SIG-M5 treated with dmso at 0.1 percent for 504 hours (cell line): ENCODE results near the gene MAPKAPK3.

ENCODE experiments used
- DNase-seq: peaks from one replicate; lab custom pipeline; 2025; ENCODE audit not compliant: unreplicated experiment; lab: John Stamatoyannopoulos, UW

Gene MAPKAPK3

DNA sequence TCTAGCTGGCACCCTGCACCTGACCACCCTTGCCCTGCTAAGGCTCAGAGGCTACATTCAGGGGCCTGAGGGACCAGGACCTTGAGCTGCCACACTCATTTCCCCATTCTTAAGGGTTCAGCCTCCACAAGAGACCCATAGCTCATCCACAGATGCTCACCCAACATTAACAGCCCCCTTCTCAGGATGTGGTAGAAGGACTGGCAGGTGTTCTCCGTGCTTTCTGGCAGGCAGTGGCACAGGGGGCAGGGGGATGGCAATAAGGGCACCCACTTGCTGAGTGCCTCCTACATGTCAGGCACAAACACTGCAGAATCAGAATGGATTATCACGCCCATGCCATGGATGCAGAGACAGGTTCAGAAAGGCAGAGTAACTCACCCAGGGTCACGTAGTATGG, 9.4 kb downstream of the MAPKAPK3 start:
- no peak for DNase-seq

DNA sequence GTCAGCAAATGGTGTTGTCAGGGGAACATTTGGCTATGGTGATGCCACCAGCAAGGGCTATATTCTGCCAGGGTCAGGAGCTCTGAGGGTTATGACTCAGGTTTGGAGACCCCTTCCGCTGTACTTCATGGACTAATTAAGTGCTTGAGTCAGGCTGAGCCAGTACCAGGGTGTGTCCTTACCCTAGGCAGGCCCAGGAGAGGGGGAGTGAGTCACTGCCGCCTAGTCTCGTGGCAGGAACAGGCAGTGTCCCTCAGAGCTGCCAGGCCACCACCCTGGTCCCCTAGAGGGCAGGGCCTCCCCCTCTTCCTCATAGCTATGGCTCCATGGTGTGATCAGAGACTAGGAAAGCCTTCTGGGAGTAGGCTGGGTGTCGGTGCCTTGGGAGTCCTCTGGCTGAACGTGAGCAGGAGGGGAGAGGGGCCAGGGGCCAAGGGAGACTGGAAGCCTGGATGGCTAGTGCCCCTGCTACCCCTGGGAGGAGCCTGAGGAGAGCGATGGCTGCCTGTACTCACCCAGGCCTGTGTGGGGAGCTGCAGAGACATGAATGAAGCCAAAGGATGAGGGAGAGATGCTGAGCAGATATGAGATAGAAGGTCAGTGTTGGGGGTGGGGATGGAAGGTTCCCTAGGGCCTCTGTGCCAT, 10.6 kb downstream of the MAPKAPK3 start:
- peak; percentile 31 for DNase-seq

DNA sequence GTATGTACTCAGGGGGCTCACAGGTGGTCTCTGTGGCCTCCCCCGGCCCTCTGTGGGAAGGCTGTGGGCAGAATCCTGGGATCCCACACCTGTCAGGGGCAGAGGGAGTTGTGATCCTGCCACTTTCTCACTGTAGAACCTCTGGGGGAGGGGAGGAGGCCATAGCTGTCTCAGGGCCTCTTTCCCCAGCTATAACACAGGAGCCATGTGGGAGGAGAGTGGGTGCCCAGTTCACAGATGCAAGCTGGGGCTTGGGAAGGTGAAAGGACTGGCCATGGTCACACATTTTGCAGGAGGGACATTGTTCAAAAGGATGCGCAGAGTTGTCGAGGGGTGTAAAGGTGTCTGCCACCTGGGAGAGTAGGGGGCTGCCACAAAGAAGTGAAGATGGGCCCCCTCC, 11.7 kb downstream of the MAPKAPK3 start:
- DNase-seq = no peak

DNA sequence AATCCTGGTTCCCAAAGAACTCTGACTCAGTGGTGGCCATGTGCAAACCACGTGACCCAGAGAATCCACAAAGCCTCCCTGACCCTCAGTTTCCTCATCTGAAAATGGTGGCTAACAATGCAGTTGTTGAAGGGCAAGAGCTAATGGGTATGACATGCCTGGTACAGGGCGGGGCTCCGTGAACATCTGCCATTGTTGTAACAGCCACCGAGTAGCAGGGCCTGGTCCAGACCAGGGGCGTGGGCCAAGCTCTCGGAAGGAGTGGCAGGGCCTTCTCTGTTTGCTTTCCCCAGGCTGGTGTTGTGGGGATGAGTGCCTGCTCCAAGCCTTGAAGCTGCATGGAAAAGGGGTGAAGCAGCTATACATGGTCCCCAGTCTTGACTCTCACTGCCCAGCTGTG, 13.4 kb downstream of the MAPKAPK3 start:
- DNase-seq = no peak

DNA sequence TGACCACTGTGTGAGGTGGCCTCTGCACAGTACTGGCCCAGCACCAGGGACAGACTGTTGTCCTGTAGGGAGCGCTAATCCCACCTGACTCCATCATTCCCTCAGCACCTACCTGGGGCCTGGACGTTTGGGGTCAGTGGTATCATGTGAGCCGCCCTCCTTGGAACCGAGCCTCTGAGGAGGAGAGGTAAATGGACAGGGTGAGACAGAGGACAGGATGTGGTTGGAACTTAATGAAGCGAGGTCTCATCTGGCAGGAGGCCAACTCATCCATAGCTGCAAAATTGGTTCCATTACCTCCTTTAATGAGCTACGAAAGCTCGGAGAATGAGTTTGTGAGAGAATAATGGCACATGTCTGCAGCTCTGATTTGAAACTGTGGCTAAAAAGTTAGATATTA, 13.9 kb downstream of the MAPKAPK3 start:
- DNase-seq = no peak

DNA sequence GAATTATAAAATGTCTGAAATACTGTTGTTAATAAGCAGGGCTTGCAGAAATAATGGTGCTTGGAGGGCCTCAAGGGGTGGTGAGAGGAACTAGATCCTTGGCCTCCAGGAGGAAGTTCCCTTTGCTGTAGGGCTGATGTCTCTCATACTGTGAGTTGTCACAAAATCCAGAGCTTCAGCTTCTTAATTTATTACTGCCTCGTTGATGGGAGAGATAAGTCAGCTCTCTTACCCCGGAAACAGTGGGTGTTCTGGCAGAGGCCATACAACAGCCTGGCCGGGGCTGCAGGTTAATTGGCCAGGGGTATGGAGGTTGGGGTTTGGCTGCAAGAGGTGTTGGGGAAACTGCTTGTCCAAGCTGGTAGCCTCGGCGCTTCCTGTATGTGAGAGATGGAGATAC, 15.5 kb downstream of the MAPKAPK3 start:
- peak; percentile 74 for DNase-seq

DNA sequence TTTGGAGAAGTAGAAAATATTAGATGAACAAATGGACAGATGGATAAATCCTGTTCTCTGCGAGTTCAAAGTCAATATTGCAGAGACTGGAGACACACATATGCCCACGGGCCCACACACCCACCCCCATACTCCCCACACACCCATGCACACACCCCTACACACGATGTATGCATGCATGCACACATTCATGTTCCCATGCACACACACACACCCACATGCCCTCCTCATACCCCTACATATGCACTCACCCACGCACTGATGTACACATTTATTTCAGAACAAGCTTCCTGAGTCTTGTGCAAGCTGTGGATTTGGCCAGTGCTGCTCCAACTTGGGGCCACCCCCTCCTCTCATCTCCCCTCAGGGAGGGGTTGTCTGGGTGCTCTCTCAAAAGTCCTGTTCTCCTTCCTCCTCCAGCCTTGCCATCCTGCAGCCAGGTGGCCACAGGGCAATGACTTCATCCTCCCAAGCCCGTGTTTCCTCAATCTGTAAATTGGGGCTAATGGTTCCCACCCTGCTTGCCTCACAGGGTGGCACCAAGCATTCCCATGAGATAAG, 16.4 kb downstream of the MAPKAPK3 start:
- peak; percentile 18 for DNase-seq

DNA sequence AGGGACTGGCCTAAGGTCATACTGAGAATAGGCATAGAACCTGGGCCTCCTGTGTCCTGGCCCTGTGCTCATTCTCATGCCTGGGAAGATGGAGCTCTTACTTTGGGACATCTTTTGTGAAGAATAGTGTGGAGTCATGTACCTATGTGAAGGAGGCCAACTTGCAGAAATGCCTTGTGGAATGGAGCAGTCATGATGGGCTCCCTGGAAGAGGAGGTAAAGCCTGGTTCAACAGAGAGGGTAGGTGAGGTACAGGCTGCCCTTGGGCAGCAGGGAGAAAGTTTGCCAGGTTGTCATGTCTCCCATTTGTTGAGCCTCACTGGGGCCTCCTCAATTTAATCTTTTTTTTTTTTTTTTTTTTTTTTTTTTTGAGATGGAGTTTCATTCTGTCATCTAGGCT, 18.1 kb downstream of the MAPKAPK3 start:
- no peak for DNase-seq

DNA sequence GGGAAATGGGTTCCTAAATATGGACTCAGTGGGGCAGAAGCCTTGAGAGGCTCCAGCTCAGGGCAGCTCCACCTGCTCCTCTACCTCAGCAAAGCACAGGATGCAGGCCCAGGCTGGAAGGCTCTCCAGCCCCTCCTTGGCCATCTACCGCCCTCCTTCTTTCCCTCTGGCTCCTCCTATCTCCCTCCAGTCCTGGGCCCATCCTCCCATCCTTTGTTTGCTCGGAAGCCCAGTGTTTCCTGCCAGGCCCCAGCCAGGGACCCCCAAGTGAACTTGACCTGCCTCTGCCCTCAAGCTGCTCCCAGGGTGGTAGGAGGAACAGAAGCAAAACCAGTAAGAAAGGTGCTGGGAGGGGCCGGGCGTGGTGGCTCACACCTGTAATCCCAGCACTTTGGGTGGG, 20.1 kb downstream of the MAPKAPK3 start:
- DNase-seq = no peak

DNA sequence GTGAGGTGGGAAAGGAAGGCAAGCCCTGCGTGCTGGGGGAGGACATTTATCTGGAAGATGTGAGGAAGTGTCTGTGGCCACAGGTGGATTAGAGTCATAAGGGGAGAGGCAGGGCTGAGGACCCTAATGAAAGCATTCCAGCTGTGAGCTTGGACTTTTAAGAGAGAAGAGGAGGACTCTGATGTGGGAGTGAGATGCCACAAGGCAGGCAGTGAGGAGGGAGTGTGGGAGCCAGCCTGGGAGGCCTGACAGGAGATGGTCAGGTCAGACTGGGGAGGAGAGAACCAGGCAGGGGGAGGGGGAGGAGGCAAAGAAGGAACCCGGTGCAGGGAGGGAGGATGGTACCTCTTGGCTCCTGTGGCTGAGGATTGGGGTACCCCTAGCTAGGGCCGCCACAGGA, 21.0 kb downstream of the MAPKAPK3 start:
- DNase-seq = no peak

DNA sequence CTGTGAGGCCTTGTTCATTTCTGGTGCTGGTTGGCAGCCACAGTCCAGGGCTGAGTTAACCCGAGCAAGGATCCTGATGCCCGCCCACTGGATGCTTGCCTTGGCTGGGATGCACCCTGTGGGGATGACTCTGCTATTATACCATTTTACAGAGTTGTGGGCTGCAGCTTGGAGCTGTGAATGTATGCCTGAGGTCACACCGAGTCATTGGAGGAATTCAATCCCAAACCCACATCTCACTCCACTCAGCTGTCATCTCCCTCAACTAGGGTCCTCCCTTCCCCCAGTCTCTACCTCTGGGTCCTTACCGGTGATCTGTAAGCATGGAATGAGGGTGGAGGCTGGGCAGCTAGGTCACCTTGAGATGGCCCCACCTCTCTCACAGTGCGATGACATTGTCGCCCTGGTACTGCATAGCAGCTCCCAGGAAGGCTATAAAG, 22.1 kb downstream of the MAPKAPK3 start:
- DNase-seq = no peak

DNA sequence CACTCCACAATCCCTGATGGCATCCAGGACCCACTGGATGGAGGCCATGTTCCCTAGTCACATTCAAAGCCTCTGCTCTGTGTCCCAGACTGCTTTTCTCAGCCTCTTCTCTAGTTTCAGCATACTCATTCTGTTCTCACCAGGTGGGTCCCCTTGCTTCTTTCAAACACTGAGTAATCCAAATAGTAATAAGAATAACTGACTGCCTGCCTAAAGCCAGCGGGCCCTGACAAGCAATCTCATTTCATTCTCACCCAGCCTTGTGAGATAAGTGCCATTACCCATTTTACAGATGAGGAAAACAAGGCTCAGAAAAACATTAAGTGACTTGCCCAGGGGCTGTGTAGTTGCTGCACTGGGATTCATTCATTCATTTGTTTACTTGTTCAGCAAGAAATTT, 25.4 kb downstream of the MAPKAPK3 start:
- DNase-seq = no peak

DNA sequence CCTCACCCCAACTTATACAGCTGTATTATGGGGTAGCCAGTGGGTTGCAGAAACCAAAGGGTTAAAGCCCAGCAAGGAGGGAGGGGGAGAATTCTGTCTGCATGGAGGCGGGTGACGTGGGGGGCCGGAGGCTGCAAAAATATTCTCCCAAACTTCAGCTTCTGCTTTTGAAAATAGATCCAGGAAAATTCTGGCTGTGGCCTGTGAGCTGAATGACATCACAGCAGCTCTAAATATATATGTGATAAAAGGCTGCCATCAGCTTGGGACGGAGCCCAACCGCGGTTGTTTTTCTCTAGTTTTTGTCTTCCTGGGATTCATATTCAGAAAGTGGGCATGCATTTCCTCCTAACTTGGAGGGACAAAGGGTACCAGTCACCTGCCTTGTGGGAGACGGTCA, 27.6 kb downstream of the MAPKAPK3 start:
- no peak for DNase-seq

DNA sequence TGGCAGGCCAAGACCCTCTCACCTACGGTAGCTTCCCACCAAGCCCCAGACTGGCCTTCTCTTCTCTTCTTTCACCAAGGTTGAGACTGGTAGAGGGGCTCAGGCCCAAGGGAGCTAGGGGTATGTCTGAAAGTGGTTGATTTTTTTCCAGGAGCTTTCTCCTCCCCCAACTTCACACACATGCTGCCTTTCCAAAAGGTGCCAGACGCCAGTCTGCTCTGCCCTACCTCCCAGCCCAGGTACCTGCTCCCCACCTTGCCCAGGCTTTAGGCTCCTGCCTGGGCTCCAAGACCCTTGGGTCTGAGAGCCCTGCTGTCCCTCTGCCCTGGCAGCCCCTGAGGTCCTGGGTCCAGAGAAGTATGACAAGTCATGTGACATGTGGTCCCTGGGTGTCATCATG, 28.4 kb downstream of the MAPKAPK3 start:
- DNase-seq = no peak

DNA sequence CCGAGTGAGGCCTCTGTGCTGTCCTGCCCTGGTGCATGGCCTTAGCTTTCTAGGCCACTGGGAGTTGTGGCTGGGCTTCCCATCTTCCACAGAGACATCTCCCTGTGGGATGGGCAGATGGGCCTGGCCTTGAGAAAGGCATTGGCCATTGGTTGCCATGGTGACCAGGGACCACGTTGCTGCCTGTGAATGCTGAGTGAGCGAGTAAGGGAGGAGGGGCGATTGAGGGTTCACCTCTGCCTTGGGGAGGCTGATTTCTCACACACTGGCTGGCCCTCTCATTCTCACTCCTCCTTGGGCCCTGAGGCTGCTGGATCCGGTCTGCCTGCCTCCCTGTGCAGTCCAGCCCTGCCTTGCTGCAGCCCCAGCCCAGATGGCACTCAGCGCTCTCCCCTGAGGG, 31.4 kb downstream of the MAPKAPK3 start:
- no peak for DNase-seq

DNA sequence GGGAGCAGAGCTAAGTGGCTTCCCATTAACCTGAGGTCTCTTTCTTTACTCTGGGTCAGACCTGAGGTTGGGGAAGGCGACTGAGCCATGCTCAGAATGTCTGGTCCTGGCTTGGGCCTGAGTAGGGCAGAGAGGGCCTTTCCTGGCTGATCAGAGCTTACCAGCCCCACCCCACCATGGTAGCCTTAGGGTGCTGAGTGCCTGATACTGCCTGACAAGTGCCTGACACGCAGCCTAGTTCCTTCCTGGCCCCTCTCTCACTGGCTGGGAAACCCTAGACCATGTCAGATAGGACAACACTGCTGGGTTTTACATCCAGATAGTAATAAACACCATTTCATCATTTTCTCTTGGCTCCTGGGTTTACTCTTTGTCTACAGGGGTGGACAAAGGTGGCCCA, 32.0 kb downstream of the MAPKAPK3 start:
- DNase-seq = no peak

DNA sequence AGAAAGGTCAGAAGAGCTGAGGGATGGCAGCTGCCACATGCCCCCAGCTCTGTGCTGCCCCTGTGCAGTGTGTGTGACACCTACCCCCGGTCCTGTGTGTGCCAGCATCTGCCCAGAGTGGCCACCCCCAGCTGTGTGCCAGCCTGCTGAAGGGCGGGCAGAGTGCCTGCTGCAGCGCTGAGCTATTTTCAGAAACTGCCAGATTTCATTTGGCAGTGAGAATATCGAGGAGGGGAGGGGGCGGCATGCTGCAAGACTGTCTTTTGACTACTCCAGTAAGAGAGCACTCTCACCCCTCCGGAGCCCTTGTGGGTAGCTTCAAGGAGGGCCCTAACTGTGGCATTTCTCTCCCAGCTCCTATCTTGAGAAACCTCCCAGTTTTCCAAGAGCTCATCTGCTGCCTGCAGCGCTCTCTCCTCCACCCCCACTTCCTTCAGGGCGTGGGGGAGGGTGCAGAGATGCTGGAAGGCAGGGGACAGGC, 32.5 kb downstream of the MAPKAPK3 start:
- DNase-seq = no peak

DNA sequence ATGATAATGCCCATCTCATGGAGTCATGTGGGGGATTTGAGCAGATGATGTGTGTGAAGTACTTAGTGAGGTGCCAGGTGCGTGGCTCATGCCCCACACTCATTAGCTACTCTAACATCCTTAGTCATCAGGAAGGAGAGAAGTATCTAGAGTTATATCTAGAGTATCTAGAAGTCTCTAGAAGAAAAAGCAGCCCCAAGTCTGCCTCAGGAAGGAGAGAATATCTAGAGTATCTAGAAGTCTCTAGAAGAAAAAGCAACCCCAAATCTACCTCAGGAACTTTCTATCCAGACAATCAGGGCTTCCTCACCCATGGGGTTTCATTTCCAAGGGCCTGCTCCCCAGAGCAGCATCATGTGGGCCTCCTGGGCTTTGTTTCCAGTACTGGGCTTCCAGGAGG, 33.1 kb downstream of the MAPKAPK3 start:
- no peak for DNase-seq

DNA sequence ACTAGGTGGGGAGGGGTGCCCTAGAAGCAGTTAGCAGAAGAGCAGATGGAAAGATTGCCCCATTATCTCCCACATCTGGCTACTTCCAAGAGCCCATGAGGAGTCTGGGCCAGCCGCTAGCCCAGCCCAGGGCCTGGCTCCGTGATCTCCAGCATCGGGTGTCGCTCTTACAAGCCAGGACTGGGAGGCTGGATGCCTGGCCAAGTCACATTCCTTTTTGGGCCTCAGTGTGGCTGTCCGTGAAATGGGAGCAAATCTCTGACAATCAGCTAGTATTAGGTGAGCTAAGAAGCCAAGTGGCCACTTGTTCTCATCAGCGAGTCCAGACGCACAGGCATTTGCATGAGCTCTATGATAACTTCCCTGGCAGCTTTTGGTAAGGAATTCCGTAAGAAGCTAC, 34.5 kb downstream of the MAPKAPK3 start:
- DNase-seq = no peak

DNA sequence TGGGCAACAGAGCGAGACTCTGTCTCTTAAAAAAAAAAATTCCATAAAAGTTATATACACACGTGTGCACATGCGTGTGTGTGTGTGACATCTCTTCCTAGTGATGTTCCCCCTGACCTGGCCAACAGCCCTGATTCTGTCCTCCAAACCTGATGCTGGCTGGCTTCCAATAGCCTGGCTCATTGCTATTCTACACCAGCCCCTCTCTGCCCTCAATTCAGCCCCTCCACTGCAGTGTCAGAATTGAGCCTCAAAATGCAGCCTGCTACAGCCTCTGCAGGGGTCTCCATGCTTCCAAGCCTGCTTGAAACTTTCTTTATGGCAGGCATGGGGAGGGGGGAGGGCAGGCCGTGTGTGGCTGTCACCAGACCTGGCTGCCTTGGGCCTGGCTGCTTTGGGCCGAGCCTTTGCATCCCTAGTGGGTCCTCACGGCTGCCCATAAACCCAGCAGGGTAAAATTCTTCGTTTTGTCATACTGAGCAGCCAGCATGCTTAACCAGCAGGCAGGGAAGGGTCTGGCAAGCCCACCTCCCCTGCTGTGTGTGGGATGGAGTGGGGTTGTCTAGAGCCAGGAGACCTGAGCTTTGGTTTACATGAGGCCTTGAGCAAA, 35.1 kb downstream of the MAPKAPK3 start:
- DNase-seq = no peak

DNA sequence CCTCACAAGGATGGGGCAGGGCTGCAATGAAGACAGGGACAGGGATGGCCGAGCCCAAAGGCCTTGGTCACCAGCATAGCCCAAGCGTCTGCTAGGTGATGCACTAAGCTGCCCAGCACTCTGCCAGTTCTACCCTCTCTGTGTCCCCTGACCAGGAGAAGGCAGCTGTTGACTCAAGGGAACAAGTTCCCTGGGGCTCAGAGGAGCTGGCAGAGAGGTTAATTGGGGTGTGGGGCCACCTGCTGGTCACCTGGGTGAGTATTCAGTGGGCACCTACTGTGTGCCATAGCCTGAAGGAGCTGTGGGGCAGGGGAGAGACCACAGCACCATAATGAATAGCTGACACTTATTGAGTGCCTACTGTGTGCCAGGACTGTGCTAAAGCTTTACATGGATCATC, 35.8 kb downstream of the MAPKAPK3 start:
- no peak for DNase-seq

DNA sequence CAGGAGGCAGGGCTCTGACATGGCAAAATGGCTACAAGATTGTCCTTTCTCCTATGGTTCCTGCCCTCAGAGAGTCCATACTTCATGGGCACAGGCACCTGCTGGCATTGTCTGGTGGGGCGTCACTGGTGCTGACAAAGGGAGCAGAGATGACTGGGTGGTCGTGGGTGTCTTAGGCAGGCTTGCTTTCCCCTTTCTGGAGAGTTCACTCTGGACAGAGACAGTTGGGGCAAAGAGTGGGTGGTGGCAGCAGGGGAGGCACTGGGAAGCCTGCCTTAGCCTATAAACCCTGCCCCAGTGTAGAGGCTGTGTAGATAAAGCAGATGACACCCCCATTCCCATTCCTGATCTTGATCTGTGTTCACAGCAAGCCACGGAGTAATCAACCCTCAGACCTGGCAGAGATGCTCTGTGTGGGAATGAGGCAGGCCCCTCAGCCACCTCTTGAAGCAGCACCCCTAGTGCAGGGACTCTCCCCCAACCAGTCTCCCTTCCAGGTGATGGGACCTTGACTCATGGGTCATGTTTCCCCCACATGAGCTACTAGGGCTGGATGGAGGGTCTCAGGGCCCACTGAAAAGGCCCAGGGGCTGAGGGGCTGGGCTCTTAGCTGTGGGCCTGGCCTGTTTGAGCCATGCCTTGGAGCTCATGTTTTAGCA, 37.1 kb downstream of the MAPKAPK3 start:
- DNase-seq = no peak
